Kidney glomerular epithelial cell (primary cell): ENCODE data around the gene ZNF778.

Experiments used
- DNase-seq: peaks from one replicate; lab custom pipeline; 2025; lab: John Stamatoyannopoulos, UW

Gene ZNF778

DNA sequence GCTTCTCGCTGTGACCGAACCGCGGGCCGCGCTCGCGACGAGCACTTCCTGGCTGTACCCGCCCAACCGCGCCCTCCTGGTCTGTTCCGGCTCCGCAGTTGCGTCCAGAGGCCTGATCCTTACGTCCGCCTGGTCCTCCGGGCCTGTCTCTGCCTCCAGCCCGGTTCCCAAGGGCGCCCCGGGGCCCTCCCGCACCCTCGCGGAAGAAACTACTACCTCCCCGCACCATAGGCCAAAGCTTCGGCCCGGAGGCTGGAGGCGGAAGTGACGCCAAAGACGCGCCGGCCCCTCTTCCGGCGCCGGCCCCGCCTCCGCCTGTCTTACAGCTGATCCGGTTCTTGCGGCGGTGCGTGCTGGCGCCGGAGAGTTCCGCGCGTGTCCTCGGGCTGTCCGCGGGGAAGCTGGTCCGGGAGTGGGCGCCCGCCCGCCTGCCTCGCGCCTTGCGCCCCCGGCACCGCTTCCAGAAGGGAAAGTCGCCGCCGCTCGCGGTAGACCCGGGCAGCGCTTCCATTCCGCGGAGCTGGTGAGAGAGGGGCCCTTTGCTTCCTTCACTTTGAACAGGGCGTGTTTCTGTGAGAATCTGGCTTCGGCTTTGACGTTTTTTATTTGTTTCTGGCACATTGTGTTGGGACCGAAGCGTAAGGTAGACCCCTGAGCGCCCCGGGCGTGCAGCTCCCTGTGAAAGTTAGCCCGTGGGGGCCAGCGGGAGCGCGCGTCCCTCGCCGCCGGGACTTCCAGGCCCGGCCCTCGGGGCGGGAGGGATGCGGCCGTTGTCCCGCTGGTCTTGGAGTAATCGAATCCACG lies at the start of gene ZNF778:
Gene ZNF778, plus strand, starts transcription at position 316 of the 804 bp plus-strand sequence. CDS start 3,425 bp downstream, outside the sequence.
- peak; percentile 64 for DNase-seq

DNA sequence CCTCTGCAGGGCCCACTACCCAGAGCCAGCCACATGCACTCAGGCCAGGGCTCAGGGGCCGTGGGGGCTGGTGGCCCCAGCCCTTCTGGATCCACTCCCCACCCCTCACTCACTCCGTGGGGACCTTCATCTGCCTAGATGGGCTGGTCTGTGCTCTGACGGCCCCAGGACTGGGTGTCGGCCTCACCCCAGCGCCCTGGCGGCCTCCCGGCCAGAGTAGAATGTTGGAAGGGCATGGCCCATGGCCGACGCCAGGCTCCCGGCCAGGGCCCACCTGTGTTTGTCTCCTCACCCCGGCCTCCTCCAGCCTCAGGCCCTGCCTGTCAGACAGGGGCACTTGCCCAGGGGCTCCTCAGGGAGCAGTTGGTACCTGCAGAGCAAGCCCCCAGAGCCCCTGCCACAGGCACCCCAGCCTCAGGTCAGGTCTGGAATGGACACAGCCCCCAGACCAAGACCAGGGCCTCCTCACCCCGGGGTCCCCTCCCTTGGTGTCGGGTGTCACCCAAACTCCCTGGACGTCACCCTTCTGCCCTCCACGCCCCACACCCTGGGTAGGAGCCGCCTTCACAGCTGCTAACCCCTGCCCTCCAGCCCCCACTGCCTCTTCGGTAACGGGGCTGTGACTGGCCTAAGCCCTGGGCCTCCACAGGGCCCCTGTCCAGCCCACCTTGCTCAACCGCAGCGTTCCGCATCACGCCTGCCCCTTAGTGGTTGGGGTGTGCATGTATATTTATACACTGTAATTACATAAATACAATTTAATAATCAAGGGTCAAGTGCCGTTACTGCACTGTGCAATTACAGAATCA lies 48.9 kb upstream of the ZNF778 start:
- no peak for DNase-seq

DNA sequence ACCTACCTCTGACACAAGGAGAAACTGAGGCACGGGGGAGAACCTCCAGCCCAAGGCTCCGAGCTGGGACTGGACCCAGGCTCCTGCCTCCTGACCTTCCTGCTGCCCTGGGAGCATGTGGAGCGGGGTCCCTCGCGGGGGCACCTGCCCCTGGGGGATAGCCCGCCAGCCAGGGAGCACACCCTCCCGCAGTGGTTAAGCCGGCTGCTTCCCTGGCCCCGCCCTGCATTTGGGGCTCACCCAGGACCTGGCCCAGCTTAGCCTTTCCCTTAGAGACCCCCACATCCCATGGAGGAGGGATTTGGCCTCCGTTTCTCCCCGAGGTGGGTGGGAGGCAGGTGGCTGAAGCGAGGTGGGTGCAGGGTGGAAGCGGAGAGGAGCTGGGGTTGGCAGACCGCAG lies 47.7 kb upstream of the ZNF778 start:
- DNase-seq: no peak

DNA sequence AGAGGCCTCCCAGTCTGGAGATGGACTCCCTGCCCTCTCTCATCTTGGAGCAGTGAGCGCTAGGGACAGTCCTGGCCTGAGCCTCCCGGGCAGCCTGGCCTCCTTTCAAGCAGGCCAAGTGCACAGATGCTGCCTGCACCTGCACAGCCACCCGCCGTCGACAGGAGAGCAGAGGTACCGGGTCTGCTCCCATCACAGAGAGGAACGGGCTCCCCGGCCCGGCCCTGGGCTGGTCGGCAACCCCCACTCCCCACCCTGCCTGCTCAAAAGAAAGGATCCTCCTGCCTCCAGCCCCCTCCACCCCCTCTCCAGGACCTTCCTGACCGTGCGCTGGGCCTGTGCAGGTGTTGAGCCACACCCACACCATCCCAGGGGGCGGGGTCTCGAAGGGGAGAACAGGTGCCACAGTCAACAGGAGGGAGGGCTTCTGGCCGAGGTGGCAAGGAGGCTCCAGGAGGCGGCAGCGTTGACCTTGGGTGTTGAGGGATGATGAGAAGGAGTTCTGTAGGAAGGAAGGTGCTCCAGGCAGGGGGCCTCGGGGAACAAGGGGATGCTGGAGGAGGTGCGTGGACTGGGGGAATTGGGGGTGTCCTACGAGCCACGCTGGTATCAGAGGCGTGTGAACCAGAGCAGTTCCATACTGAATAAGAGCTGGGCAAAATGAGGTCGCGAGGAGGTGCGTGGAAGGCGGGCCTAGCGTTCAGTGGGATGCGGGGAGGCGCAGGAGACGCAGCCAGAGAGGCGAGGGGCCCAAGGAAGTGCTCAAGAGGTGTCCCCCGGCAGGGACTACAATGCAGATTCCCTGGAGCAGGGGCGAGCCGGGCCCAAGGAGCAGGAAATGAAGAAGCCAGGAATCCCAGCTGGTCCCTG lies 46.9 kb upstream of the ZNF778 start:
- DNase-seq: no peak

DNA sequence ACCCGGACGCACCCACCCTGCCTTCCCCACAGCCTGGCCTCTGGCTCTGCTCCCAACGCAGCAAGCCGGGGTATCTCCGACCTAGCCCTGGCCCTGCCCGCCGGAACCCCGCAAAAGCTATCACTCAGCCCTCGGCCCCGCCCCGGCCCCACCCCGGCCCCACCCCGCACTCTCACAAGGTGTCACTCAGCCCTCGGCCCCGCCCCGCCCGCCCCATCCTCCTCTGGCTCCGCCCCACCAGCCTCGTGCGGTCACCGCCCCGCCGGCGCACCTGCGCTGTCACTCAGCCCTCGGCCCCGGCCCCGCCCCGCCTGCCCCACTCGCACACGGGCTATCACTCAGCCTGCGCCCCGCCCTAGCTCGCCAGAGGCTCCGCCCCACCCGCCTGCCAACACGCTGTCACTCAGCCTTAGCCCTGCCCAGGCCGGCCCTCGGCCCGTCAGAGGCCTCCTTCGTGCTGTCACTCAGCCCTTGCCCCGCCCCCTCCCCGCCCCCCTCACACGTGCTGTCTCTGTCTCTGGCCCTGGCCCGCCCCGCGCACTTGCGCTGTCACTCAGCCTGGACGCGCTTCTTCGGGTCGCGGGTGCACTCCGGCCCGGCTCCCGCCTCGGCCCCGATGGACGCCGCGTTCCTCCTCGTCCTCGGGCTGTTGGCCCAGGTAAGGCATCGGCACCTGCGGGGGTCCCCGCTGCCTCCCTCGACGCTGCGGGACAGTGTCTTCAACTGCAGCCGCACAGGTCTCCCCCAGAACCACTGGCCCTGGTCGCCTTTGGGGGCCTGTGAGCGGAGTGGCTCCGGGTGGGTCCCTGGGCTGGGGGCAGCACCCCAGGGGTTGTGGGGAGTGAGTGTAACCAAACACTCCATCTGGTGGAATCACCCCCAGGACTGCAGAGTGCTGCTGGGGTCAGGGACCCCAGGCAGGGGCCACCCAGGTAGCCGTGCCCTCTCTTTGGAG lies 46.0 kb upstream of the ZNF778 start, which contains the start of gene CDH15:
Gene CDH15, plus strand, starts transcription at position 533 of the 955 bp plus-strand sequence. Its CDS starts 84 bp downstream, at position 617.
- DNase-seq: peak; percentile 68

DNA sequence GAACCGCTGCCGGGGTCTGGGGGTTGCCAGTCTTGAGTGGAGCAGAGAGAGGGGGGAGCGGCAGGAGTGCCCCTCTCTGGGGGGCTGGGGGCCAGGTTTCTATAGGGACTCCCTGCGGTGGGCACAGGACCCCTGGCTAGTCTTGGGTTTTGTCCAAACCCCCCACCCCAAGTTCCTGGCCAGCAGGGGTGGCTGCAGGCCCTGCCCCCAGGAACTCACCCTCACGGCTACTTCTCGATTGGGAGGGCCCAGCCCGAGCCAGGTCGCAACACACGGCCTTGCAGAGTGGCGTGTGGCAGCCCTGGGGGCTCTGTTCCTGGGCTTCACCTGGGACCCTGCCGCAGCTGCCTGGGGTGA lies 45.4 kb upstream of the ZNF778 start:
- DNase-seq: no peak

DNA sequence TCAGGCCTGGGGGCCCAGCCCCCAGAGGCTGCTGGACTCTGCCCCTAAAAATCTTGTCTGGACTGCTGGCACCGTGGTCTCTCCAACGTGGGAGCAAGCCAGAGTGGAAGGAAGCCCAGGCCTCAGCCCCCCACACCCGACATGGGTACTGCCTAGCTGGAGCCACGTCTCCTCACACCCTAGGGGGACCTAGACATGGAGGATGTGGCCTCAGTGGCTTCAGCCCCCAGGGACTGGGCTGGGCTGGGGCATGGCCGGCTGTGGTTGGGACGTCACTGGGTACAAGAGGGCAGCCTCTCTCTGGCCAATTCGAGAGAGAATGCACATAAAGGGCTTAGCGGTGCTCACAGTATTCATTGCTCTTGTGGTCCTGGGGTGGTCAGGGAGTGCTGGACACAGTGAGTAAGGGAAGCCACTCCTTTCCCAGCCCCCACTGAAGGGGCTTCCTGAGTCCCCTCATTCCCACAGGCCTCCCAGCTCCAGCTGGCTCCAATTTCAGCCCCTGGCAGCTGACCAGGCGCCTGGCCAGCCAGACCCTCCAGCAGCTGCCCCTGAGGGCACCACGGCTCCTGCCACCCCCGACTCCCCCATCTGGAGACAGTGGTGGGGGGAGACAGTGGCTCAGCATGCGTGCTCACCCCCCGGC lies 44.9 kb upstream of the ZNF778 start:
- DNase-seq: no peak

DNA sequence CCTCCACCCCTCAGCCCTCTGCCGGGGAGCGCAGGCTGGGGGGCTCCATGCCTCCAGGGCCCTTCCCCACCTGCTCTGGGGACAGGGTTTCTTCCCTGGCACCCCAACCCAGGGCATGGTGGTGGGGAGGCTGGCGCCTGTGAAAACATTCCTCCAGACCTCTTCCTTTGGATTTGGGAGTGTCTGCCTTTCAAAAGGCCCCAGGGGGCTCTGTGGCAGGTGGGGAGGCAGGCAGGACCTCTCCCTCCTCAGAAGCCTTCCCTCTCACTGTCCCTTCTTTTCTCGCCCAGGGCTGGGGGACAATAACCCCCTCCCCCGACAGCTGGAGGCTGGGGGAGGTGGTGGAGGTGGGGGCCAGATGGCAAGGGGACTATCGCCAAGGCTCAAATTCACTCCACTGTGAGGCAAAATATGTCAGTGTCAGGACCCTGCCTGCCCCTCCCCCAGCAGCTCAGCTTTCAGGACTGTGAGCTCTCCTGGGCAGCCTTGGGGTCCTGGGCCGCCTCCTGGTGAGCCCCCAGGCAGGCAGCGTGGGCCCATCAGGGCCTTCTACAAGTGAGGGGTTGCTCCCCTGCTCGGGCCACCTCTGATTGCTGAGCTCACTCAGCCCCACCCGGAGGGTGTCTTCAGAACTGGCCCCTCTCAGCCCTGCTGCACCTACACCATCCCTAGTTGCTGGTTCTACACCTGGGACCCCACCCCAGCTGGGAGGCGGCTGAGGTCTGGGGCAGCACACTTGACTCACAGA lies 44.2 kb upstream of the ZNF778 start:
- no peak for DNase-seq

DNA sequence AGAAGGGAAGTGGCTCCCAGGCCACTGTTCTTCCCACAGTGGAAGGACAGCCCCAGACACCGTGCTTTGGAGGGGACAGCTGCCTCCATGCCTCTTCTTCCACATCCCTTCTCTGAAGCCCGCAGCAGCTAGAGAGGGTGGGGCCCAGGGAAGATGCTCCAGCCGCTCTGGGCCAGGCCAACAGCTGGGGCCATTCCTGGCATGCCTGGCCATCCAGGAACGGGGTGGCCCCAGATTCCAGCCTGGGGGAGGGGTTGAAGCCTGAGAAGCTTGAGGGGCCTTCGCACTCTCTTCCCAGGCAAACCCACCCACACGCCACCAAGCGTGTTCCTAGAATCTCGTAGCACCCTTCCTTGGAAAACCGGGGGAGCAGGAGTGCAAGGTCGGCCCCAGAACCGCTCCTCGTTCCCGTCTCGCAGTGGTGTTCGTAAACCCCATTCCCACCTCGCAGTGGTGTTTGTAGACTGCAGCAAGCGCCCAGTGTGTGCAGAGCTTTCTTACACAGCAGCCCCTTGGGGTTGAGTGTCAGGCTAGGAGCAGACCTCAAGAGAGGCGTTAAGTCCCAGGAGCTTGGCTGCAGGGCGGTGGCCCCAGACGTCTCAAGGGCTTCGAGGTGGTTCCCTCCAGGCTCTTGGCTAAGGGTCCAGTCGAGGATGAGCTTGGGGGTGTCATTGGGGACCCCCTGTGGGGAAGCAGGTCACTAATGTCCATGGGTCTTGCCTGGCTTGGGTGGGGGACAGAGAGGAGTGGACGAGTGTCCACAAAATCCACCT lies 43.3 kb upstream of the ZNF778 start:
- DNase-seq: no peak

DNA sequence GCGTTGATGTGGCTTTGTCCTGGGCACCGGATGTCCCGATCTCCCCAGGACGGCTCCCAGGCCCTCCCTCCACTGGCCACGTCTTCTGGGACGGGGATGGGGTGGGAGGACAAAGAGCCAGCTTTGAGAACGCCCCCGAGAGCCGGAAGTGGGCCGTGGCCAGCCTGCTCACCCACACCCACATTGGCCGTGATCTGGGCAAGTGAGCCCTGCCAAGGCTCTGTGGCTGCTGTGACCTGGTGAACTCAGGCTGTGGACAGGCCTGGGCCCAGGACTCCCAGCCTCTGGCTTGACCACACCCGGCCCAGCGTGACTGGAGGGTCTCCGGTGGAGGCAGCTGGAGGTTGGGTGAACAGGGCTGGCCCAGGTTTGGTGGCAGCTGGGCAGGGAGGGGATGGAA lies 42.6 kb upstream of the ZNF778 start:
- no peak for DNase-seq

DNA sequence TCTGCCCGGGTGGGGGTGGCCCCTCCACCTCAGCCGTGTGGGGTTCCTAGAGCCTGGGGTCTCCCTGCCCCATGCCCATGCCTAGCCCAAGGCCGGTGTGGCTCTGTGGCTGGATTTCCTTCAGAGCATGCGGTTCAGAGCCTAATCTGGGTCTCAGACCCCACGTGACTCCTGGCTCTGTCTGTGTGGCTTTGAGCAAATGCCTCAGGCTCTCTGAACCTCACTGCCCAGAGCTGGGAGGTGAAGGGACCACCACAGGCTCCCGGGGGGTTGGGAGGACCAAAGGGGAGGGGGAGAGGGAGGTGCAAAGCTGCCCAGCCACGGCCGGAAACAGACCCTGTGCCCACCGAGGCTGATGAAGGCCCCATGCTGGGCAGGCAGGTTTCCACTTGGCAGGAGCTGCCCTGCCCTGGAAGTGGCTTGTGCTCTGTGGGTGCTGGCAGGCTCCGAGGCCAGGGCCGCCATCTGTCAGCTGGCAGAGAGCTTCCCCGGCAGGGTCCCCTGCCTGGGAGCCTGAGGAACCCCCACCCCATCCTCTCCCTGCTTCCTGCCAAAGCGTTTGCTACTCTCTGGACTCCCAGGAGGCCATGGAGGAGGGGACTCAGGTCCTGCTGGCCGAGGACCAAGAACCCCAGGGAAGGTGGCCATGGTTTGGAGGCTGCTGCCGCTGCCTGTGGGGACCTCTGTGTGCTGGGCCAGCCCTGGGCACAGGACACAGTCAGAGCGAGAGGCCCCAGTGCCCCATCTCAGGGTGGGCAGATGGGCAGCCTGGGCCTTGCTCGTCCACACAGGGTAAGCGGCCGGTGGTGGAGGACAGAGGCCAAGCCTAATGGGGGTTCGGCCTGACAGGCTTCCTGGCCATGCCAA lies 42.0 kb upstream of the ZNF778 start:
- DNase-seq: no peak

DNA sequence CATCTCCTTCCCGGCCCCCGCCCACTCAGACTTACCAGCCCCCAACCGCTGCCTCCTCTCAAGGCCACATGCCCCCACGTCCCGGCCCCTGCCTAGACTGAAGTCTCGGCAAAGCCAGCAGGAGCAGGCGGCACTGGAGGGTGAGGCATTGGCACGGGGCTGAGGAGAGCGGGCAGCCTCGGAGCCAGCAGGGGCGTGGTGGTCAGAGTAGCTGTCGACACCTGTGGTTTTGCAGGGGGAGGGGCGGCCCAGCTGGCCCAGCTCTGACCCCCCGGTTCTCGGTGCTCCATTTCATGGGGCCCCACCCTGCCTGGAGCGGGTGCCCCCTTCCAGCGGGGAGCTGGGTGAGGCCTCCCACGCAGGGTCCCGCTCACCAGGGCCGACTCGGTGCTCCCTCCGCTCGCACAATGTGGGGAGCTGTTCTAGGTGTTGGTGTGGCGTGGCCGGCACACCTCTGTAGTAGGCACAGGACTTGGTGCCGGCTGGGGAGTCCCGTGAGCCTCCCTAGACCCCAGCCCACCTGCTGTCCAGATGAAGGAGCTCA lies 41.3 kb upstream of the ZNF778 start:
- no peak for DNase-seq

DNA sequence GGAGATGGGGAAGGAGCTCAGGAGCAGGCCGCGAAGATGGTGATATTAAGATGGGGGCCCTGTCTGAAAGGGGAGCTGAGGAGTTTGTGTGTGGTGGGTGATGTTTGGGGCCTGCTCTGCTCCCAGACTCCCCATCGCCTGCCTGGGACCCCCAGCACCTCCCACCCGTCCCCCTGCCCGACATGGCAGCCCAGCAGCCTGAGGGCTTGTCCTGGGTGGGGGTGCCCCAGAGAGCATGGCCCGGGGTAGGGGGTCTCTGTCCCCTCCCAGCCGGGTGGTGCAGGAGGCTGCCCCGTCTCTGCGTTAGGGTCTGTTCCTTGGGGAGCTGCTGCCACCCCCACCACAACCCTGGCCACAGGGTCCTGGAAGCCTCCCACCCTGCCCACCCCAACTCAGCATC lies 40.8 kb upstream of the ZNF778 start:
- no peak for DNase-seq

DNA sequence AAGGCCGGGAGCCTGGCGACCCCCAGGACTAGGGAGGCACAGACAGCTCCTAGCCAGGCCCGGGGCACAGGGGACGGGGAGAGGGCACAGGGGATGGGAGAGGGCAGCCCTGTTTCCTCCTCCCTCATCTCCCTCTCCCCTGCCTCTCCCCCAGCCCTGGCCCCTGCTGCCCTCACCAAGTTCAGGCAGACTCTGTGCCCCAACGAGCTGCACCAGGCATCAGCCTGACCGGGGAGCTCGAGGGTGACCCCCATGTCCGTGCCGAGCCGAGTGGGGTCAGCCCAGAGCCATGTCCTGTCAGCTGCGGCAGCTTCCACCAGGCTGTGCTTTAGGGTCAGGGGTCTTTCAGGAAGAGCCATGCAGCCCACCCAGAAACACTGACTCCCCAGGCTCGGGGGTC lies 40.0 kb upstream of the ZNF778 start:
- no peak for DNase-seq

DNA sequence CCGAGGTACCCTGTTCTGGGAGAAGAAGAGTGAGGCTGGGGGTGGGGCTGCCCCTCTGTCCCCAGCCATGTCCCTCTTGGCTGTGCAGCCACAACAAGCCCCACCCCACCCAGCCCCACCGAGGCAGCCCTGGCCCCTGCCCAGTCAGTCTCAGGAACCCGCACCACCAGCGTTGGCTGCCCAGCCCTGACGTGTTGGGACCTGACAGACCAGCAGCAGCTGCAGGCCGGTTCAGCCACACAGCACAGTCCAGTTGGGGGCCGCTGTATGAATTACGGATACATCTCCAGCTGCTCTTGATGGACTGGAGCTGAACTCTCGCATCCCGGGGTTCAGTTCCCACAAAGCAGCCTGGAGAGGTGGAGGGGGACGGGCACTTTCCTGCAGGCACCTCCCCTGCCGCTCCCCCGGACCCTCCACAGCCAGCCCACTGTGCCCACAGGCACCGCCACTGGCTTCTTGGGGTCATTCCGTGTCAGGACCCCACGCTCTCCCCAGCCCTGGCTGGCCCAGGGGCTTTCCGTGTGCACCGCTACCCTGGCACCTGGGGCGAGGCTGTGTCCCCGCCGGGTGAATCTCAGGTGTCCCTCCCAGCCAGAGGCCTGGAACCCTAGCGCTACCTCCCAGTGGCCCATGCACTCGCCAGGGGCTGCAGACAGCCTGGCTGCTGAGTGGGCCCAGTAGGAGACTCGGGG lies 38.9 kb upstream of the ZNF778 start:
- no peak for DNase-seq

DNA sequence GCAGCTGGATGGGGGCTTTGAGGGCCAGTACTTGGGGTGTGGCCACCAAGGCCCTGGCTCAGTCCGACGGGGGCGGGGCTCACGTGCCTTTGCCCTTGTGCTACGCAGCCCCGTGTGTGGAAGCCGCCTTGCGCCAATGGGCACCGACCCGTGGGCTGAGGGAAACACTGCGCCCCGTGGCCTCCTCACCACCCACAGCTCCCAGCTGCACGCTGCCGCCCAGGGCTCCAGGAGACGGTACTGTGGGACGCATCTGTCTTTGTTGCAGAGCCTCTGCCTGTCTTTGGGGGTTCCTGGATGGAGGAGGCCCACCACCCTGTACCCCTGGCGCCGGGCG lies 38.4 kb upstream of the ZNF778 start:
- no peak for DNase-seq

DNA sequence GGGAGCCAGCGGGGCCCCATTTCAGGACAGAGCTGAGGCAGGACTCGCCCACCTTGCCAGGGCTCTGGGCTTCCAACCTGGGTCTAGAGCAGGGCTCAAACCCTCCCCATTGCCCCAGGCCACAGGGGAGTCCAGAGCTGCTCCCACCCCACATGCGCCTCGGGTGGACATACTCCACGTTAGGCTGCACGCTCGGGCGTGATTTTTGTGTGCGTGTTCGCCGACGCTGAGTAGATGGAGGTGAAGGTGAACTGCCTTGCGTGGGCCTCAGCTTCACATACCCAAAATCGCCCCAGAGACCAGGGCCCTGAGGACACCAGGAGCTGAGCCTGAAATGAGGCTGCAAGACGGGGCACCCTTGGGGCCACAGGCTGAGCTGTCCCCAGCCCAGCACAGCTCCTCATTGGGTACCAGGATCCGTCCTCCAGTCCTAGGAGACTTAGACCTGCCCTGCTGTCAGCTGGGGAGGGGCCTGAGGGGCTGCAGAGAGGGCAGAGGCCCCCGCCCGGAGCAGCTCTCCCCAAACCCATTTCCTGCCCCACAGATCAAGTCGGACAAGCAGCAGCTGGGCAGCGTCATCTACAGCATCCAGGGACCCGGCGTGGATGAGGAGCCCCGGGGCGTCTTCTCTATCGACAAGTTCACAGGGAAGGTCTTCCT lies 37.7 kb upstream of the ZNF778 start:
- DNase-seq: no peak
